HuH-7.5 (cell line): ENCODE data around the gene COL15A1.

Source experiments
- DNase-seq: peaks from one replicate; pipeline ENCODE4 v3.0.0; 2011; ENCODE audit warnings: low spot score

COL15A1 gene

GRCh38 chr9:99038484-99038820 lies 94.7 kb downstream of the COL15A1 start:
- no peak for DNase-seq

GRCh38 chr9:99039505-99040182 lies 95.9 kb downstream of the COL15A1 start:
- DNase-seq, result no peak

- DNase-seq, result no peak
These were observed 96.7 kb downstream of the COL15A1 start for GRCh38 chr9:99040251-99040900.

- DNase-seq, result no peak
These were observed 97.3 kb downstream of the COL15A1 start for GRCh38 chr9:99040911-99041582.

- no peak for DNase-seq
These were observed 97.9 kb downstream of the COL15A1 start for GRCh38 chr9:99041618-99042017.

- DNase-seq, result no peak
These were observed 98.9 kb downstream of the COL15A1 start for GRCh38 chr9:99042620-99043019.

GRCh38 chr9:99044827-99045226 lies 101.1 kb downstream of the COL15A1 start:
- DNase-seq, result no peak

GRCh38 chr9:99046068-99046467 lies 102.4 kb downstream of the COL15A1 start:
- DNase-seq, result no peak

GRCh38 chr9:99046542-99047071 lies 102.9 kb downstream of the COL15A1 start:
- DNase-seq, result no peak

GRCh38 chr9:99049228-99049627 lies 105.5 kb downstream of the COL15A1 start:
- no peak for DNase-seq

- DNase-seq, result no peak
These were observed 105.9 kb downstream of the COL15A1 start for GRCh38 chr9:99049641-99050040.

GRCh38 chr9:99050292-99050911 lies 106.7 kb downstream of the COL15A1 start:
- no peak for DNase-seq

GRCh38 chr9:99050924-99051323 lies 107.2 kb downstream of the COL15A1 start:
- DNase-seq, result no peak

- DNase-seq, result no peak
These were observed 107.7 kb downstream of the COL15A1 start for GRCh38 chr9:99051406-99051805.

GRCh38 chr9:99051851-99052250 lies 108.1 kb downstream of the COL15A1 start:
- no peak for DNase-seq

- DNase-seq, result no peak
These were observed 109.4 kb downstream of the COL15A1 start for GRCh38 chr9:99052815-99053715.

GRCh38 chr9:99054581-99054980 lies 110.9 kb downstream of the COL15A1 start:
- no peak for DNase-seq

- DNase-seq, result no peak
These were observed 111.7 kb downstream of the COL15A1 start for GRCh38 chr9:99055384-99055783.

GRCh38 chr9:99056186-99056585 lies 112.5 kb downstream of the COL15A1 start:
- no peak for DNase-seq

- no peak for DNase-seq
These were observed 113.4 kb downstream of the COL15A1 start for GRCh38 chr9:99056886-99057664.
